HepG2 (cell line): ENCODE measurements around the gene GLG1. TPM values are rescaled to one million over a fixed set of nuclear protein-coding genes. Genes with fewer than 3 reads are reported as not detected.
A peak's percentile ranks its signal among the peaks of the same experiment; 100 is the strongest.

Experiments
- ATAC-seq: fragments of 200-7000 bp; cut with Tn5 transposase; 3 replicates; pipeline ENCODE4 v1.9.1; 2020; ENCODE audit warnings: mild to moderate bottlenecking, moderate library complexity
- BruUV-seq: library from RNA; stranded (reverse); fragments of 400-500 nt; replicated peaks from 2 replicates; lab custom pipeline; 2021; lab: Mats Ljungman, UMichigan
- CTCF ChIA-PET: fragments of 300-600 bp; formaldehyde crosslinking; extraction: SDS; loops from one replicate; lab custom pipeline; 2021; ENCODE audit warnings: low total read pairs, inconsistent platforms, low intra/inter-chr PET ratio; lab: Yijun Ruan, JAX
- POLR2A ChIA-PET: fragments of 350-600 bp; sonication (Branson Sonifier 250); formaldehyde crosslinking; loops from one replicate; lab custom pipeline; 2020; ENCODE audit warnings: antibody characterized with exemption, inconsistent platforms; lab: Yijun Ruan, JAX
- DNase-seq: peaks from one replicate; pipeline ENCODE4 v3.0.0-alpha.2; 2015; ENCODE audit warnings: low spot score
- FAIRE-seq: peaks from 3 replicates; lab custom pipeline; 2011; peaks lifted over from hg19 to GRCh38; lab: Jason Lieb, UNC
- H2AFZ ChIP-seq: one replicate; pipeline ENCODE4 v1.6.1; 2011; ENCODE audit warnings: low read length, inconsistent platforms
- H3K27ac ChIP-seq: fragments of 300-600 bp; 3 replicates; pipeline ENCODE4 v1.8.0; 2011; ENCODE audit warnings: mixed run types, mild to moderate bottlenecking, mixed read lengths, low read length, inconsistent platforms; ENCODE audit not compliant: insufficient read depth; ENCODE audit errors: extremely low read length
- H3K27me3 ChIP-seq, 2 experiments: fragments of 200-600 bp in 1 of 2; 2 replicates in 1 of 2; 3 replicates in 1 of 2; pipeline versions ENCODE4 v1.6.0 to v1.8.0; 2011; ENCODE audit warnings: low read length in 2 of 2, mild to moderate bottlenecking in 2 of 2, moderate library complexity in 2 of 2, inconsistent platforms in 1 of 2; ENCODE audit not compliant: insufficient read depth in 2 of 2, control insufficient read depth in 1 of 2
- H3K36me3 ChIP-seq, 2 experiments: fragments of 200-600 bp in 1 of 2; replicated peaks in 1 of 2; 2 replicates in 1 of 2; 3 replicates in 1 of 2; pipeline versions ENCODE4 v1.5.1 to v1.8.0; 2011; ENCODE audit warnings: low read length in 2 of 2, inconsistent platforms in 1 of 2; ENCODE audit not compliant: insufficient read depth in 2 of 2, control insufficient read depth in 1 of 2
- H3K4me1 ChIP-seq: 2 replicates; pipeline ENCODE4 v1.5.1; 2012; ENCODE audit warnings: low read length, inconsistent platforms; ENCODE audit not compliant: insufficient read depth
- H3K4me2 ChIP-seq: 2 replicates; pipeline ENCODE4 v1.6.0; 2011; ENCODE audit warnings: low read depth, low read length, inconsistent platforms
- H3K4me3 ChIP-seq, 3 experiments: fragments of 200-600 bp in 1 of 3; sonication (generic), shearing (Covaris generic) in 1 of 3; replicated peaks in 1 of 3; 2 replicates each; pipeline ENCODE4 v1.5.1; 2011 to 2016; ENCODE audit warnings: low read length in 3 of 3, inconsistent platforms in 2 of 3, low read depth in 2 of 3, mild to moderate bottlenecking in 2 of 3, control low read depth in 1 of 3, mixed read lengths in 1 of 3; ENCODE audit not compliant: insufficient read depth in 1 of 3
- H3K79me2 ChIP-seq: one replicate; pipeline ENCODE4 v1.6.1; 2011; ENCODE audit warnings: low read length, inconsistent platforms; ENCODE audit not compliant: insufficient read depth
- H3K9ac ChIP-seq: 2 replicates; pipeline ENCODE4 v1.6.0; 2011; ENCODE audit warnings: mild to moderate bottlenecking, low read depth, low read length, inconsistent platforms; ENCODE audit not compliant: insufficient read depth
- H3K9me3 ChIP-seq: 2 replicates; pipeline ENCODE4 v1.5.1; 2012; ENCODE audit warnings: mild to moderate bottlenecking, low read length
- H4K20me1 ChIP-seq: 2 replicates; pipeline ENCODE4 v1.6.0; 2011; ENCODE audit warnings: inconsistent platforms, mild to moderate bottlenecking, low read length, moderate library complexity; ENCODE audit not compliant: insufficient read depth
- CEBPG ChIP-seq: IDR thresholded peaks from 2 replicates; pipeline ENCODE4 v1.6.1; 2016
- PHF20 ChIP-seq: sonication (generic); formaldehyde crosslinking; IDR thresholded peaks from 2 replicates; pipeline ENCODE4 v1.5.0; 2020; ENCODE audit warnings: mild to moderate bottlenecking, missing genetic modification reagents
- SNRNP70 ChIP-seq: fragments of 200-400 bp; formaldehyde crosslinking; IDR thresholded peaks from 2 replicates; pipeline ENCODE4 v1.6.1; 2017; ENCODE audit warnings: mild to moderate bottlenecking, low read depth, low read length, moderate library complexity
- TEAD3 ChIP-seq: optimal IDR thresholded peaks from 2 replicates; pipeline ENCODE3; 2016; ENCODE audit warnings: borderline replicate concordance
- ZMYM2 ChIP-seq: sonication (generic); formaldehyde crosslinking; IDR thresholded peaks from 2 replicates; pipeline ENCODE4 v1.8.0; 2022; ENCODE audit warnings: mild to moderate bottlenecking, missing genetic modification reagents
- ZNF441 ChIP-seq: sonication (generic); formaldehyde crosslinking; IDR thresholded peaks from 2 replicates; pipeline ENCODE4 v1.7.0; 2021; ENCODE audit warnings: missing genetic modification reagents, borderline replicate concordance
- ZNF446 ChIP-seq: sonication (generic); formaldehyde crosslinking; IDR thresholded peaks from 2 replicates; pipeline ENCODE4 v1.5.0; 2020; ENCODE audit warnings: mild to moderate bottlenecking, missing genetic modification reagents
- ZNF572 ChIP-seq: sonication (generic); formaldehyde crosslinking; IDR thresholded peaks from 2 replicates; pipeline ENCODE4 v1.5.1; 2020; ENCODE audit warnings: mild to moderate bottlenecking, missing genetic modification reagents
- ZNF768 ChIP-seq: sonication (generic); formaldehyde crosslinking; IDR thresholded peaks from 2 replicates; pipeline ENCODE4 v1.4.0; 2020; ENCODE audit warnings: missing genetic modification reagents
- ZNF841 ChIP-seq: sonication (generic); formaldehyde crosslinking; IDR thresholded peaks from 2 replicates; pipeline ENCODE4 v1.8.1; 2023; ENCODE audit warnings: missing genetic modification reagents, borderline replicate concordance
- WGBS: methylation state at CpG from one replicate; pipeline ENCODE4 v1.1.6; 2017; ENCODE audit warnings: low lambda C conversion rate; 5-methylcytosine and 5-hydroxymethylcytosine counted together
- in situ Hi-C: cut with HindIII; loops from 2 replicates; pipeline ENCODE4 v1.10.0; 2017; ENCODE audit warnings: low pct_unique_long_range_greater_than_20kb; ENCODE audit not compliant: extremely low pct_ligation_motif_present
- intact Hi-C: fragments of 100-400 bp; cut with micrococcal nuclease; formaldehyde crosslinking; loops from one replicate; pipeline ENCODE4 v1.10.0; 2022; ENCODE audit not compliant: unreplicated experiment
- polyA plus RNA-seq, 8 experiments: library from polyadenylated mRNA; depleted of rRNA in 3 of 8; stranded (reverse) in 7 of 8; unstranded in 1 of 8; fragments of >200 nt; fragmentation: Illumina TruSeq in 4 of 8; extraction: Trizol in 4 of 8; gene quantifications; 2 replicates each; pipeline versions ENCODE4 v1.2.1 to v1.2.3, GENCODE V29; 2011 to 2016; ENCODE audit warnings: low read depth in 4 of 8, missing spikeins in 1 of 8, mixed read lengths in 1 of 8; ENCODE audit not compliant: insufficient read depth in 1 of 8
- total RNA-seq, 5 experiments: library from RNA; depleted of rRNA; stranded (reverse); fragments of >200 nt; fragmentation: Illumina TruSeq; extraction: Trizol; gene quantifications; 2 replicates each; pipeline ENCODE4 v1.2.3, GENCODE V29; 2016; ENCODE audit warnings: low read depth in 1 of 5
- TF ChIP-seq, protein P1 (sequence below): sonication (generic); formaldehyde crosslinking; IDR thresholded peaks from 2 replicates; pipeline ENCODE4 v1.4.0; 2020; ENCODE audit warnings: missing genetic modification reagents
- TF ChIP-seq, protein P2 (sequence below): sonication (generic); formaldehyde crosslinking; IDR thresholded peaks from 2 replicates; pipeline ENCODE4 v1.5.0; 2020; ENCODE audit warnings: mild to moderate bottlenecking, missing genetic modification reagents
- TF ChIP-seq, protein P3 (sequence below): sonication (generic); formaldehyde crosslinking; IDR thresholded peaks from 2 replicates; pipeline ENCODE4 v1.5.1; 2020; ENCODE audit warnings: missing genetic modification reagents, mild to moderate bottlenecking, borderline replicate concordance
- TF ChIP-seq, protein P4 (sequence below): sonication (generic); formaldehyde crosslinking; IDR thresholded peaks from 2 replicates; pipeline ENCODE4 v1.4.0; 2020; ENCODE audit warnings: missing genetic modification reagents

Gene GLG1
- total and polyA plus RNA-seq, 2 of the 13 experiments (the other 11 are each of a cell fraction or from before 2014, with no cell fraction given): 87.7 to 141 TPM

DNA sequence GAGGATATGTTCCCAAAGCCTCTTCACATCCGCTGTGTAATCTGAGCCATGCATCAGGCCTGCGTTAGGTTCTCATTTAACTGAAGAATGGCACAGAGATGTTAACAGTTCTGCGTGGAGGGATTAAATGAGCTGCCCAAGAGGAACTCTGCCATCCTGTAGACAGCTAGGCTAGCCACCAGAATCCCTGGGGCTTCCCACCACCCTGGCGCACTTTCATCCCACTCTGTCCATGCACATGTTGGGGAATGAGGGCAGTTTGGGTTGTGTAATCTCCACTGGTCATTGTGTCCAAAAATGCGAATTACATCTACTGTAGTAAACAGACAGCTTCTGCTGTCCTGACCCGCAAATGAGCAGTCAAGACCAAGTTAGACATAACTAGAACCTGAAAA, 1.0 kb upstream of the GLG1 start:
- Histone ChIP-seq H4K20me1 (peaks cover 25% of the 10 kb centered on the region), H3K27me3 (peaks cover 0 to 3% of the 10 kb centered on the region in 2 experiments; a peak in 1 of 5 replicates), H3K9me3 (no peaks in the 10 kb centered on the region), H3K36me3 (no peaks in the 10 kb centered on the region), H3K27ac (peak overlapping the region; percentile 81), H2AFZ (peak overlapping the region; percentile 42), H3K4me1 (peaks cover 52% of the 10 kb centered on the region), H3K79me2 (peaks cover 36% of the 10 kb centered on the region), H3K4me3 (peak overlapping the region in 2 of 3 experiments; percentile 73 to 99; a peak in 2 of 6 replicates), H3K9ac (no peak overlapping the region), H3K4me2 (peak overlapping the region; percentile 88)
- CTCF ChIA-PET: no interaction called here
- 77% methylated on average over 6 of the region's 6 CpGs for WGBS
- POLR2A ChIA-PET: interaction anchor here (0.6 to 2.5 kb wide), 3 partner anchors 22 to 234 kb away, joined by 3 to 26 read pairs (median 14); no protein-coding TSS in a partner anchor
- no peak for DNase-seq
- FAIRE-seq: no peak
- in situ Hi-C loops (no loop called here), intact Hi-C loops (loop anchor here (5.0 to 10.0 kb wide), 3 partner anchors 36 to 133 kb away; no protein-coding TSS in a partner anchor)
- peak; percentile 3; the same call in 2 of the 3 replicates for ATAC-seq
- BruUV-seq: no TSS peak
- TF ChIP-seq ZNF446 (CRISPR knock-in tag): no peak
- TF ChIP-seq, protein P1, sequence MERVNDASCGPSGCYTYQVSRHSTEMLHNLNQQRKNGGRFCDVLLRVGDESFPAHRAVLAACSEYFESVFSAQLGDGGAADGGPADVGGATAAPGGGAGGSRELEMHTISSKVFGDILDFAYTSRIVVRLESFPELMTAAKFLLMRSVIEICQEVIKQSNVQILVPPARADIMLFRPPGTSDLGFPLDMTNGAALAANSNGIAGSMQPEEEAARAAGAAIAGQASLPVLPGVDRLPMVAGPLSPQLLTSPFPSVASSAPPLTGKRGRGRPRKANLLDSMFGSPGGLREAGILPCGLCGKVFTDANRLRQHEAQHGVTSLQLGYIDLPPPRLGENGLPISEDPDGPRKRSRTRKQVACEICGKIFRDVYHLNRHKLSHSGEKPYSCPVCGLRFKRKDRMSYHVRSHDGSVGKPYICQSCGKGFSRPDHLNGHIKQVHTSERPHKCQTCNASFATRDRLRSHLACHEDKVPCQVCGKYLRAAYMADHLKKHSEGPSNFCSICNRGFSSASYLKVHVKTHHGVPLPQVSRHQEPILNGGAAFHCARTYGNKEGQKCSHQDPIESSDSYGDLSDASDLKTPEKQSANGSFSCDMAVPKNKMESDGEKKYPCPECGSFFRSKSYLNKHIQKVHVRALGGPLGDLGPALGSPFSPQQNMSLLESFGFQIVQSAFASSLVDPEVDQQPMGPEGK: peak; percentile 47; the same call in 1 of the 2 replicates
- peak; percentile 58; the same call in 1 of the 2 replicates for TF ChIP-seq ZNF768 (CRISPR knock-in tag)
- TF ChIP-seq PHF20 (CRISPR knock-in tag): 0 out of 2 replicates have a peak, but pooled peaks have one; percentile 18
- no peak for TF ChIP-seq ZNF441 (CRISPR knock-in tag)
- TF ChIP-seq, protein P2, sequence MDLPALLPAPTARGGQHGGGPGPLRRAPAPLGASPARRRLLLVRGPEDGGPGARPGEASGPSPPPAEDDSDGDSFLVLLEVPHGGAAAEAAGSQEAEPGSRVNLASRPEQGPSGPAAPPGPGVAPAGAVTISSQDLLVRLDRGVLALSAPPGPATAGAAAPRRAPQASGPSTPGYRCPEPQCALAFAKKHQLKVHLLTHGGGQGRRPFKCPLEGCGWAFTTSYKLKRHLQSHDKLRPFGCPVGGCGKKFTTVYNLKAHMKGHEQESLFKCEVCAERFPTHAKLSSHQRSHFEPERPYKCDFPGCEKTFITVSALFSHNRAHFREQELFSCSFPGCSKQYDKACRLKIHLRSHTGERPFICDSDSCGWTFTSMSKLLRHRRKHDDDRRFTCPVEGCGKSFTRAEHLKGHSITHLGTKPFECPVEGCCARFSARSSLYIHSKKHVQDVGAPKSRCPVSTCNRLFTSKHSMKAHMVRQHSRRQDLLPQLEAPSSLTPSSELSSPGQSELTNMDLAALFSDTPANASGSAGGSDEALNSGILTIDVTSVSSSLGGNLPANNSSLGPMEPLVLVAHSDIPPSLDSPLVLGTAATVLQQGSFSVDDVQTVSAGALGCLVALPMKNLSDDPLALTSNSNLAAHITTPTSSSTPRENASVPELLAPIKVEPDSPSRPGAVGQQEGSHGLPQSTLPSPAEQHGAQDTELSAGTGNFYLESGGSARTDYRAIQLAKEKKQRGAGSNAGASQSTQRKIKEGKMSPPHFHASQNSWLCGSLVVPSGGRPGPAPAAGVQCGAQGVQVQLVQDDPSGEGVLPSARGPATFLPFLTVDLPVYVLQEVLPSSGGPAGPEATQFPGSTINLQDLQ (CRISPR knock-in tag): no peak
- TF ChIP-seq ZMYM2: peak; percentile 10; the same call in 1 of the 2 replicates
- peak; percentile 34; the same call in 1 of the 2 replicates for TF ChIP-seq CEBPG
- TF ChIP-seq ZNF572 (CRISPR knock-in tag): peak; percentile 33; the same call in 1 of the 2 replicates
- no peak for TF ChIP-seq ZNF841 (CRISPR knock-in tag)
- TF ChIP-seq, protein P3, sequence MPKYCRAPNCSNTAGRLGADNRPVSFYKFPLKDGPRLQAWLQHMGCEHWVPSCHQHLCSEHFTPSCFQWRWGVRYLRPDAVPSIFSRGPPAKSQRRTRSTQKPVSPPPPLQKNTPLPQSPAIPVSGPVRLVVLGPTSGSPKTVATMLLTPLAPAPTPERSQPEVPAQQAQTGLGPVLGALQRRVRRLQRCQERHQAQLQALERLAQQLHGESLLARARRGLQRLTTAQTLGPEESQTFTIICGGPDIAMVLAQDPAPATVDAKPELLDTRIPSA (CRISPR knock-in tag): 0 out of 2 replicates have a peak, but pooled peaks have one; percentile 55
- TF ChIP-seq, protein P4, sequence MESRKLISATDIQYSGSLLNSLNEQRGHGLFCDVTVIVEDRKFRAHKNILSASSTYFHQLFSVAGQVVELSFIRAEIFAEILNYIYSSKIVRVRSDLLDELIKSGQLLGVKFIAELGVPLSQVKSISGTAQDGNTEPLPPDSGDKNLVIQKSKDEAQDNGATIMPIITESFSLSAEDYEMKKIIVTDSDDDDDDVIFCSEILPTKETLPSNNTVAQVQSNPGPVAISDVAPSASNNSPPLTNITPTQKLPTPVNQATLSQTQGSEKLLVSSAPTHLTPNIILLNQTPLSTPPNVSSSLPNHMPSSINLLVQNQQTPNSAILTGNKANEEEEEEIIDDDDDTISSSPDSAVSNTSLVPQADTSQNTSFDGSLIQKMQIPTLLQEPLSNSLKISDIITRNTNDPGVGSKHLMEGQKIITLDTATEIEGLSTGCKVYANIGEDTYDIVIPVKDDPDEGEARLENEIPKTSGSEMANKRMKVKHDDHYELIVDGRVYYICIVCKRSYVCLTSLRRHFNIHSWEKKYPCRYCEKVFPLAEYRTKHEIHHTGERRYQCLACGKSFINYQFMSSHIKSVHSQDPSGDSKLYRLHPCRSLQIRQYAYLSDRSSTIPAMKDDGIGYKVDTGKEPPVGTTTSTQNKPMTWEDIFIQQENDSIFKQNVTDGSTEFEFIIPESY (CRISPR knock-in tag): peak; percentile 74; the same call in 1 of the 2 replicates
- TF ChIP-seq TEAD3 (CRISPR knock-in tag): peak; percentile 62
- no peak for TF ChIP-seq SNRNP70
